Measurements from ENCODE around the gene IFI27L2. TPM values are rescaled to one million over a fixed set of nuclear protein-coding genes. Genes with fewer than 3 reads are reported as not detected.

Gene IFI27L2
- total RNA-seq, 6 experiments from 2014 or later = 1.8 to 7.9 (median 4.1) TPM; not detected in 1

- intact Hi-C loops (cut with DNase I) = no loop called here
- no peaks in the 10 kb centered on the region for H3K9me3 ChIP-seq
- no peak for TF ChIP-seq CTCF (IDR thresholded peaks at IDR 0.05)
- TF ChIP-seq POLR2A (IDR thresholded peaks at IDR 0.05) = no peak
- WGBS (ENCODE audit: insufficient coverage, low coverage, low lambda C conversion rate, missing lambda C conversion rate) = 4% methylated on average over 21 of the region's 30 CpGs
- ATAC-seq = peak in 2 of 4 donors; percentile 5 to 10
- no peak overlapping the region for H3K27ac ChIP-seq
- H3K36me3 ChIP-seq = no peaks in the 10 kb centered on the region
- no peaks in the 10 kb centered on the region for H3K27me3 ChIP-seq
- peak overlapping the region; percentile 50 to 75 (median 67) for H3K4me3 ChIP-seq
- DNase-seq = peak in 2 of 3 donors; percentile 35 to 60
- peaks cover 0 to 15% (median 2%) of the 10 kb centered on the region in 4 donors for H3K4me1 ChIP-seq
Measured at GRCh38 chr14:94175011-94175745, 45.8 kb upstream of the IFI27L2 start.

- peak in 1 of 3 donors; percentile 51 for DNase-seq
- no peak overlapping the region for H3K27ac ChIP-seq
- H3K4me1 ChIP-seq = peaks cover 0 to 15% (median 2%) of the 10 kb centered on the region in 4 donors
- H3K9me3 ChIP-seq = no peaks in the 10 kb centered on the region
- WGBS (ENCODE audit: insufficient coverage, low coverage, low lambda C conversion rate, missing lambda C conversion rate) = under 1% methylated on average over 18 of the region's 39 CpGs
- no peak for TF ChIP-seq POLR2A (IDR thresholded peaks at IDR 0.05)
- TF ChIP-seq CTCF (IDR thresholded peaks at IDR 0.05) = no peak
- intact Hi-C loops (cut with DNase I) = no loop called here
- H3K27me3 ChIP-seq = no peaks in the 10 kb centered on the region
- H3K36me3 ChIP-seq = no peaks in the 10 kb centered on the region
- peak in 2 of 4 donors; percentile 2 to 9 for ATAC-seq
- H3K4me3 ChIP-seq = peak overlapping the region; percentile 50 to 75 (median 67)
Measured at GRCh38 chr14:94174604-94175010, 45.2 kb upstream of the IFI27L2 start.

GRCh38 chr14:94173885-94174603 lies 44.6 kb upstream of the IFI27L2 start, which contains the start of gene PPP4R4:
Gene PPP4R4 (plus strand): TSS chr14:94174322. CDS start chr14:94174466, 144 bp downstream.
- TF ChIP-seq CTCF (IDR thresholded peaks at IDR 0.05) (no peak), POLR2A (IDR thresholded peaks at IDR 0.05) (peak; percentile 28)
- intact Hi-C loops (cut with DNase I) = no loop called here
- Histone ChIP-seq H3K27me3 (no peaks in the 10 kb centered on the region), H3K4me1 (peaks cover 0 to 15% (median 2%) of the 10 kb centered on the region in 4 donors), H3K36me3 (no peaks in the 10 kb centered on the region), H3K27ac (no peak within 1 kb of the TSS), H3K9me3 (no peaks in the 10 kb centered on the region), H3K4me3 (peak within 1 kb of the TSS; percentile 50 to 75 (median 67))
- 0% methylated on average over 2 of the region's 84 CpGs for WGBS (ENCODE audit: insufficient coverage, low coverage, low lambda C conversion rate, missing lambda C conversion rate)
- DNase-seq (peak; percentile 89 to 95 (median 91)), ATAC-seq (peak; percentile 86 to 95 (median 92))

GRCh38 chr14:94173471-94173884 lies 44.1 kb upstream of the IFI27L2 start:
- H3K4me3 ChIP-seq = peak overlapping the region; percentile 50 to 67 (median 50)
- H3K36me3 ChIP-seq = no peaks in the 10 kb centered on the region
- no peaks in the 10 kb centered on the region for H3K9me3 ChIP-seq
- peaks cover 0 to 15% (median 2%) of the 10 kb centered on the region in 4 donors for H3K4me1 ChIP-seq
- TF ChIP-seq POLR2A (IDR thresholded peaks at IDR 0.05) = no peak
- no peak for TF ChIP-seq CTCF (IDR thresholded peaks at IDR 0.05)
- H3K27ac ChIP-seq = no peak overlapping the region
- WGBS (ENCODE audit: insufficient coverage, low coverage, low lambda C conversion rate, missing lambda C conversion rate) = 7% methylated on average over 20 of the region's 20 CpGs
- intact Hi-C loops (cut with DNase I) = no loop called here
- ATAC-seq (peak in 2 of 4 donors; percentile 0 to 2), DNase-seq (peak in 1 of 3 donors; percentile 30)
- H3K27me3 ChIP-seq = no peaks in the 10 kb centered on the region
